SJSA1 (cell line): ENCODE results near the gene VPS9D1. TPM values are rescaled to one million over a fixed set of nuclear protein-coding genes. Genes with fewer than 3 reads are reported as not detected.

ENCODE experiments used
- DNase-seq, 2 experiments: peaks; one replicate each; pipeline ENCODE4 v3.0.0-alpha.2; 2015 to 2020; ENCODE audit warnings: low spot score in 2 of 2, low read depth in 1 of 2
- H3K27ac ChIP-seq: fragments of 250-450 bp; sonication (Bioruptor Pico); 2 replicates; pipeline ENCODE4 v1.5.1; 2020; ENCODE audit warnings: mild to moderate bottlenecking, moderate library complexity
- H3K27me3 ChIP-seq: fragments of 250-450 bp; sonication (Bioruptor Pico); replicated peaks from 2 replicates; pipeline ENCODE4 v1.5.1; 2020; ENCODE audit warnings: mild to moderate bottlenecking, moderate library complexity
- H3K36me3 ChIP-seq: fragments of 250-450 bp; sonication (Bioruptor Pico); 2 replicates; pipeline ENCODE4 v1.5.1; 2020; ENCODE audit warnings: mild to moderate bottlenecking
- H3K4me1 ChIP-seq: fragments of 250-450 bp; sonication (Bioruptor Pico); replicated peaks from 2 replicates; pipeline ENCODE4 v1.6.1; 2021; ENCODE audit warnings: mild to moderate bottlenecking
- H3K4me3 ChIP-seq: fragments of 250-450 bp; sonication (Bioruptor Pico); 2 replicates; pipeline ENCODE4 v1.5.1; 2020; ENCODE audit warnings: mild to moderate bottlenecking
- H3K9me3 ChIP-seq: fragments of 250-450 bp; sonication (Bioruptor Pico); replicated peaks from 2 replicates; pipeline ENCODE4 v1.5.1; 2020; ENCODE audit warnings: mild to moderate bottlenecking
- total RNA-seq: library from RNA; depleted of rRNA; stranded (reverse); fragments of >200 nt; shearing (Covaris generic); gene quantifications from 2 replicates; pipeline ENCODE4 v1.2.3, GENCODE V29; 2014; rRNA removed

Gene VPS9D1
- 4.5 and 8.1 TPM in 2 replicates for total RNA-seq

- Histone ChIP-seq H3K4me3 (peak within 1 kb of the TSS; percentile 83), H3K27ac (peak within 1 kb of the TSS; percentile 65)
- peak; percentile 84 to 92 for DNase-seq
Observed at GRCh38 chr16:89720813-89721545, at the start of gene VPS9D1, which contains the start of gene ZNF276. TSS of gene VPS9D1 (minus strand) at chr16:89720898. CDS start at chr16:89720861, 37 bp downstream. TSS of gene ZNF276 (plus strand) at chr16:89721537. CDS start at chr16:89721641, 104 bp downstream.

GRCh38 chr16:89770367-89770766, 49.7 kb upstream of the VPS9D1 start:
- peaks cover 86% of the 10 kb centered on the region for H3K36me3 ChIP-seq
- H3K9me3 ChIP-seq, result no peaks in the 10 kb centered on the region
- no peak overlapping the region for H3K27ac ChIP-seq
- no peaks in the 10 kb centered on the region for H3K27me3 ChIP-seq
- no peaks in the 10 kb centered on the region for H3K4me1 ChIP-seq
- no peak for DNase-seq
- H3K4me3 ChIP-seq, result no peak overlapping the region

More at GRCh38 chr16:89720813-89721545, at the start of gene VPS9D1, which contains the start of gene ZNF276:
- H3K9me3 ChIP-seq, result no peaks in the 10 kb centered on the region; the same call in 1 of the 2 replicates
- H3K27me3 ChIP-seq, result no peaks in the 10 kb centered on the region
- peaks cover 51% of the 10 kb centered on the region for H3K36me3 ChIP-seq
- peaks cover 30% of the 10 kb centered on the region for H3K4me1 ChIP-seq

- H3K27me3 ChIP-seq, result no peaks in the 10 kb centered on the region
- DNase-seq, result no peak
- H3K9me3 ChIP-seq, result no peaks in the 10 kb centered on the region
- no peak overlapping the region for H3K27ac ChIP-seq
- no peaks in the 10 kb centered on the region for H3K4me1 ChIP-seq
- H3K36me3 ChIP-seq, result peaks cover 85% of the 10 kb centered on the region
- H3K4me3 ChIP-seq, result no peak overlapping the region
Observed at GRCh38 chr16:89765292-89765830, 44.7 kb upstream of the VPS9D1 start.

- H3K27me3 ChIP-seq, result no peaks in the 10 kb centered on the region
- H3K4me3 ChIP-seq, result no peak overlapping the region
- H3K4me1 ChIP-seq, result no peaks in the 10 kb centered on the region
- H3K27ac ChIP-seq, result no peak overlapping the region
- no peaks in the 10 kb centered on the region for H3K9me3 ChIP-seq
- DNase-seq, result no peak
- peaks cover 85% of the 10 kb centered on the region for H3K36me3 ChIP-seq
Observed at GRCh38 chr16:89764711-89765201, 44.1 kb upstream of the VPS9D1 start.

GRCh38 chr16:89761304-89761922, 40.7 kb upstream of the VPS9D1 start:
- no peak for DNase-seq
- no peaks in the 10 kb centered on the region for H3K9me3 ChIP-seq
- H3K4me1 ChIP-seq, result no peaks in the 10 kb centered on the region
- no peaks in the 10 kb centered on the region for H3K27me3 ChIP-seq
- H3K36me3 ChIP-seq, result peaks cover 81% of the 10 kb centered on the region
- H3K4me3 ChIP-seq, result no peak overlapping the region
- H3K27ac ChIP-seq, result no peak overlapping the region

- DNase-seq, result no peak
- peaks cover 81% of the 10 kb centered on the region for H3K36me3 ChIP-seq
- H3K9me3 ChIP-seq, result no peaks in the 10 kb centered on the region
- no peaks in the 10 kb centered on the region for H3K4me1 ChIP-seq
- H3K27ac ChIP-seq, result no peak overlapping the region
- no peaks in the 10 kb centered on the region for H3K27me3 ChIP-seq
- no peak overlapping the region for H3K4me3 ChIP-seq
Observed at GRCh38 chr16:89759746-89760340, 39.1 kb upstream of the VPS9D1 start.

- Histone ChIP-seq H3K4me3 (no peak overlapping the region), H3K27ac (no peak overlapping the region), H3K27me3 (no peaks in the 10 kb centered on the region), H3K36me3 (peaks cover 79% of the 10 kb centered on the region), H3K4me1 (no peaks in the 10 kb centered on the region), H3K9me3 (no peaks in the 10 kb centered on the region)
- no peak for DNase-seq
Observed at GRCh38 chr16:89749637-89750036, 28.9 kb upstream of the VPS9D1 start.

GRCh38 chr16:89748921-89749320, 28.2 kb upstream of the VPS9D1 start:
- no peak overlapping the region for H3K4me3 ChIP-seq
- DNase-seq, result no peak
- H3K27ac ChIP-seq, result no peak overlapping the region
- no peaks in the 10 kb centered on the region for H3K27me3 ChIP-seq
- H3K36me3 ChIP-seq, result peaks cover 81% of the 10 kb centered on the region
- H3K4me1 ChIP-seq, result no peaks in the 10 kb centered on the region
- H3K9me3 ChIP-seq, result no peaks in the 10 kb centered on the region

GRCh38 chr16:89748076-89748475, 27.4 kb upstream of the VPS9D1 start:
- no peaks in the 10 kb centered on the region for H3K27me3 ChIP-seq
- H3K4me1 ChIP-seq, result no peaks in the 10 kb centered on the region
- no peak overlapping the region for H3K4me3 ChIP-seq
- DNase-seq, result no peak
- H3K9me3 ChIP-seq, result no peaks in the 10 kb centered on the region
- peaks cover 82% of the 10 kb centered on the region for H3K36me3 ChIP-seq
- H3K27ac ChIP-seq, result no peak overlapping the region

- Histone ChIP-seq H3K4me3 (no peak overlapping the region), H3K9me3 (no peaks in the 10 kb centered on the region), H3K4me1 (no peaks in the 10 kb centered on the region), H3K27ac (no peak overlapping the region), H3K36me3 (peaks cover 85% of the 10 kb centered on the region), H3K27me3 (no peaks in the 10 kb centered on the region)
- DNase-seq, result no peak
Observed at GRCh38 chr16:89746043-89746442, 25.3 kb upstream of the VPS9D1 start.

- no peaks in the 10 kb centered on the region for H3K4me1 ChIP-seq
- H3K27me3 ChIP-seq, result no peaks in the 10 kb centered on the region
- peaks cover 90% of the 10 kb centered on the region for H3K36me3 ChIP-seq
- no peaks in the 10 kb centered on the region for H3K9me3 ChIP-seq
- DNase-seq, result no peak
- H3K4me3 ChIP-seq, result no peak overlapping the region
- H3K27ac ChIP-seq, result no peak overlapping the region
Observed at GRCh38 chr16:89744813-89745212, 24.1 kb upstream of the VPS9D1 start.

- Histone ChIP-seq H3K27ac (no peak overlapping the region), H3K27me3 (no peaks in the 10 kb centered on the region), H3K9me3 (no peaks in the 10 kb centered on the region), H3K4me3 (no peak overlapping the region), H3K4me1 (no peaks in the 10 kb centered on the region), H3K36me3 (peaks cover 90% of the 10 kb centered on the region)
- DNase-seq, result no peak
Observed at GRCh38 chr16:89742948-89743347, 22.2 kb upstream of the VPS9D1 start.

- H3K27me3 ChIP-seq, result no peaks in the 10 kb centered on the region
- no peak overlapping the region for H3K4me3 ChIP-seq
- no peaks in the 10 kb centered on the region for H3K9me3 ChIP-seq
- DNase-seq, result no peak
- no peak overlapping the region for H3K27ac ChIP-seq
- H3K36me3 ChIP-seq, result peaks cover 89% of the 10 kb centered on the region
- no peaks in the 10 kb centered on the region for H3K4me1 ChIP-seq
Observed at GRCh38 chr16:89741342-89742014, 20.8 kb upstream of the VPS9D1 start.
